ENCODE results near the gene DLGAP4. TPM values are rescaled to one million over a fixed set of nuclear protein-coding genes. Genes with fewer than 3 reads are reported as not detected.

The DLGAP4 gene
- total and polyA plus RNA-seq, 2 of the 13 experiments (the other 11 are each of a cell fraction or from before 2014, with no cell fraction given) = 15.2 to 26.7 TPM

DNA sequence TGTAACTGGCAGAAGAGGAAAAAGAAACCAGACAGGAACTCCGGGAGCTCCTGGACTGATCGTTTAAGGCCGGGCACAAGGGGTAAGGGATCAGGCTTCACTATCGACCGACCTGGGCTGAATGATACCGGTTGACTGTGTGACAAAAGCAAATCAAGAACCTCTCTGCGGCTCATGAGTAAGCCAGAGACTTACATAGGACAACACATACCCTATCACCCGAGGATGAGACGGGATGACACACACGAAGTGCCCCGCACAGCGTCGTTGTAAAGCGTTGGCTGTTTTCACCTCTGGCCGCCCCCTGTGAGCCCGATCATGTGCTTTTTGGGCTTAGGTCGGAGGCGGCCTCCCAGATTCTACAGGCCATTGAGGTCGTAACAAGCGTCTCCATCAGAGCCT is 266.6 kb downstream of the DLGAP4 start (continued):
- TF ChIP-seq NCOA1 (CRISPR knock-in tag; IDR thresholded peaks at IDR 0.05) (peak; percentile 86), BCL6 (CRISPR knock-in tag; IDR thresholded peaks at IDR 0.05) (no peak), ZNF660 (CRISPR knock-in tag; IDR thresholded peaks at IDR 0.05; ENCODE audit: borderline replicate concordance, low read depth) (no peak), ZNF30 (CRISPR knock-in tag; IDR thresholded peaks at IDR 0.05) (0 out of 2 replicates have a peak, but pooled peaks have one; percentile 73), ZSCAN21 (CRISPR knock-in tag; IDR thresholded peaks at IDR 0.05; ENCODE audit: borderline replicate concordance) (0 out of 2 replicates have a peak, but pooled peaks have one; percentile 20), FOSL2 (CRISPR knock-in tag; IDR thresholded peaks at IDR 0.05) (no peak; the same call in 1 of the 2 replicates), ZNF772 (CRISPR knock-in tag; IDR thresholded peaks at IDR 0.05) (peak; percentile 24), AKAP8 (CRISPR knock-in tag; IDR thresholded peaks at IDR 0.05) (no peak), ZC3H13 (CRISPR knock-in tag; IDR thresholded peaks at IDR 0.05) (no peak), ZSCAN30 (CRISPR knock-in tag; IDR thresholded peaks at IDR 0.05) (no peak), HHEX (CRISPR knock-in tag; IDR thresholded peaks at IDR 0.05) (no peak), NFRKB (IDR thresholded peaks at IDR 0.05) (no peak), FOXK1 (CRISPR knock-in tag; IDR thresholded peaks at IDR 0.05; ENCODE audit: borderline replicate concordance, low read depth) (no peak), TOPORS (CRISPR knock-in tag; IDR thresholded peaks at IDR 0.05) (no peak), GZF1 (CRISPR knock-in tag; IDR thresholded peaks at IDR 0.05) (no peak; the same call in 1 of the 2 replicates), HIVEP1 (CRISPR knock-in tag; IDR thresholded peaks at IDR 0.05) (no peak), ZNF331 (CRISPR knock-in tag; IDR thresholded peaks at IDR 0.05) (no peak), ZNF10 (CRISPR knock-in tag; IDR thresholded peaks at IDR 0.05; ENCODE audit: borderline replicate concordance, low read depth) (no peak), MATR3 (CRISPR knock-in tag; IDR thresholded peaks at IDR 0.05) (no peak), ZNF678 (CRISPR knock-in tag; IDR thresholded peaks at IDR 0.05) (no peak), TEAD3 (CRISPR knock-in tag; optimal IDR thresholded peaks at IDR 0.05; ENCODE audit: borderline replicate concordance) (no peak), ZSCAN22 (CRISPR knock-in tag; IDR thresholded peaks at IDR 0.05) (no peak), HNRNPLL (IDR thresholded peaks at IDR 0.05; ENCODE audit: low read depth, low read length, poor library complexity, severe bottlenecking) (no peak), GATA4 (IDR thresholded peaks at IDR 0.05; ENCODE audit: borderline replicate concordance, low read depth) (no peak)
- TF ChIP-seq, protein P1, sequence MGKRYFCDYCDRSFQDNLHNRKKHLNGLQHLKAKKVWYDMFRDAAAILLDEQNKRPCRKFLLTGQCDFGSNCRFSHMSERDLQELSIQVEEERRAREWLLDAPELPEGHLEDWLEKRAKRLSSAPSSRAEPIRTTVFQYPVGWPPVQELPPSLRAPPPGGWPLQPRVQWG (CRISPR knock-in tag; IDR thresholded peaks at IDR 0.05; ENCODE audit: borderline replicate concordance, low read depth) = no peak
- TF ChIP-seq, protein P2, sequence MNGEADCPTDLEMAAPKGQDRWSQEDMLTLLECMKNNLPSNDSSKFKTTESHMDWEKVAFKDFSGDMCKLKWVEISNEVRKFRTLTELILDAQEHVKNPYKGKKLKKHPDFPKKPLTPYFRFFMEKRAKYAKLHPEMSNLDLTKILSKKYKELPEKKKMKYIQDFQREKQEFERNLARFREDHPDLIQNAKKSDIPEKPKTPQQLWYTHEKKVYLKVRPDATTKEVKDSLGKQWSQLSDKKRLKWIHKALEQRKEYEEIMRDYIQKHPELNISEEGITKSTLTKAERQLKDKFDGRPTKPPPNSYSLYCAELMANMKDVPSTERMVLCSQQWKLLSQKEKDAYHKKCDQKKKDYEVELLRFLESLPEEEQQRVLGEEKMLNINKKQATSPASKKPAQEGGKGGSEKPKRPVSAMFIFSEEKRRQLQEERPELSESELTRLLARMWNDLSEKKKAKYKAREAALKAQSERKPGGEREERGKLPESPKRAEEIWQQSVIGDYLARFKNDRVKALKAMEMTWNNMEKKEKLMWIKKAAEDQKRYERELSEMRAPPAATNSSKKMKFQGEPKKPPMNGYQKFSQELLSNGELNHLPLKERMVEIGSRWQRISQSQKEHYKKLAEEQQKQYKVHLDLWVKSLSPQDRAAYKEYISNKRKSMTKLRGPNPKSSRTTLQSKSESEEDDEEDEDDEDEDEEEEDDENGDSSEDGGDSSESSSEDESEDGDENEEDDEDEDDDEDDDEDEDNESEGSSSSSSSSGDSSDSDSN (CRISPR knock-in tag; IDR thresholded peaks at IDR 0.05) = no peak
- TF ChIP-seq, protein P3, sequence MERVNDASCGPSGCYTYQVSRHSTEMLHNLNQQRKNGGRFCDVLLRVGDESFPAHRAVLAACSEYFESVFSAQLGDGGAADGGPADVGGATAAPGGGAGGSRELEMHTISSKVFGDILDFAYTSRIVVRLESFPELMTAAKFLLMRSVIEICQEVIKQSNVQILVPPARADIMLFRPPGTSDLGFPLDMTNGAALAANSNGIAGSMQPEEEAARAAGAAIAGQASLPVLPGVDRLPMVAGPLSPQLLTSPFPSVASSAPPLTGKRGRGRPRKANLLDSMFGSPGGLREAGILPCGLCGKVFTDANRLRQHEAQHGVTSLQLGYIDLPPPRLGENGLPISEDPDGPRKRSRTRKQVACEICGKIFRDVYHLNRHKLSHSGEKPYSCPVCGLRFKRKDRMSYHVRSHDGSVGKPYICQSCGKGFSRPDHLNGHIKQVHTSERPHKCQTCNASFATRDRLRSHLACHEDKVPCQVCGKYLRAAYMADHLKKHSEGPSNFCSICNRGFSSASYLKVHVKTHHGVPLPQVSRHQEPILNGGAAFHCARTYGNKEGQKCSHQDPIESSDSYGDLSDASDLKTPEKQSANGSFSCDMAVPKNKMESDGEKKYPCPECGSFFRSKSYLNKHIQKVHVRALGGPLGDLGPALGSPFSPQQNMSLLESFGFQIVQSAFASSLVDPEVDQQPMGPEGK (CRISPR knock-in tag; IDR thresholded peaks at IDR 0.05) = no peak

Data from HepG2 (cell line).